NB4 (cell line): ENCODE data around the gene PLEK2.

Source experiments
- POLR2A ChIP-seq: IDR thresholded peaks from 2 replicates; pipeline ENCODE4 v1.6.1; 2011; ENCODE audit warnings: mild to moderate bottlenecking; ENCODE audit not compliant: insufficient read length; ENCODE audit errors: extremely low read depth
- TF ChIP-seq, protein P1 (sequence below): IDR thresholded peaks from one replicate; pipeline ENCODE4 v1.5.1; 2012; ENCODE audit warnings: low read depth, low read length
- TF ChIP-seq, protein P2 (sequence below): IDR thresholded peaks from 2 replicates; pipeline ENCODE4 v1.6.1; 2011; ENCODE audit warnings: low read depth, low read length

DNA sequence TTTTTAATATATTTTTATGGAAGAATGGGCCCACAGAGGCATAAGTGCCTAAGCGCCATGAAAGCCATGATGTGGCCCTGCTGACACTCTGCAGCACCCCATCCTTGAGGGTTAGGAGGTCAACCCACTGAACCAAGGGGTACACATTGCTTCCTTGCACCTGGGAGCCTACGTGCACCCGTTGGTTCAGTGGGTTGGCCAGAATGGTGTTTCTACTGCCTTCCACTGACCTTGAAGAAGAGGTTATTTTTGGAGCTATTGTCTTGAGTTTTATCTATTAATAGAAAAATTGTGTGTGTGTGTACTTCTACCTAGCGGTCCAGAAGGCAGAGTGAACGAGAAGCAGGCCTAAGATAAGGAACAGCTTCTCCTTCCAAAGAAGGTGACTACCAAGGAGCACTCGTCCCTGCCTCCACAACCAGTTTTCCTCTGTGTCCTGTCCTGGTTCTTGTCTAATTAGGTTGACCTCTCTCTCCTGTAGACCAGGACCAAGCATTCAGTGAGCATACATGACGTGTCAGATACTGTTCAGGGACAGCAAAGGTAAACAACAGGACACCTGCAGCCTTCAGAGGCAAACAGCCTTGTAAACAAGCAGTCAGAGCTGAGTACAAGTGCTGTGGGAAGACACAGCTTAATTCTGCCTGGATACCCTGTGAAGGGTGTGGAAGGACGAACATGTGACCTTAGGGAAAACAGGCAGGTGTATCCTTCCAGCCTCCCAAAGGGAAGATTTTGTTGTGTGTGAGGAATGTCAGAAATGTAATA, 30.4 kb upstream of the PLEK2 start:
- TF ChIP-seq, protein P1, sequence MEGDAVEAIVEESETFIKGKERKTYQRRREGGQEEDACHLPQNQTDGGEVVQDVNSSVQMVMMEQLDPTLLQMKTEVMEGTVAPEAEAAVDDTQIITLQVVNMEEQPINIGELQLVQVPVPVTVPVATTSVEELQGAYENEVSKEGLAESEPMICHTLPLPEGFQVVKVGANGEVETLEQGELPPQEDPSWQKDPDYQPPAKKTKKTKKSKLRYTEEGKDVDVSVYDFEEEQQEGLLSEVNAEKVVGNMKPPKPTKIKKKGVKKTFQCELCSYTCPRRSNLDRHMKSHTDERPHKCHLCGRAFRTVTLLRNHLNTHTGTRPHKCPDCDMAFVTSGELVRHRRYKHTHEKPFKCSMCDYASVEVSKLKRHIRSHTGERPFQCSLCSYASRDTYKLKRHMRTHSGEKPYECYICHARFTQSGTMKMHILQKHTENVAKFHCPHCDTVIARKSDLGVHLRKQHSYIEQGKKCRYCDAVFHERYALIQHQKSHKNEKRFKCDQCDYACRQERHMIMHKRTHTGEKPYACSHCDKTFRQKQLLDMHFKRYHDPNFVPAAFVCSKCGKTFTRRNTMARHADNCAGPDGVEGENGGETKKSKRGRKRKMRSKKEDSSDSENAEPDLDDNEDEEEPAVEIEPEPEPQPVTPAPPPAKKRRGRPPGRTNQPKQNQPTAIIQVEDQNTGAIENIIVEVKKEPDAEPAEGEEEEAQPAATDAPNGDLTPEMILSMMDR, result no peak
- no peak for TF ChIP-seq POLR2A
- TF ChIP-seq, protein P2, sequence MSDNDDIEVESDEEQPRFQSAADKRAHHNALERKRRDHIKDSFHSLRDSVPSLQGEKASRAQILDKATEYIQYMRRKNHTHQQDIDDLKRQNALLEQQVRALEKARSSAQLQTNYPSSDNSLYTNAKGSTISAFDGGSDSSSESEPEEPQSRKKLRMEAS, result no peak
